Activated CD8-positive, alpha-beta T cell treated with anti-CD3 and anti-CD28 coated beads for 36 hours (primary cell): Measurements from ENCODE around the gene USP20. TPM values are rescaled to one million over a fixed set of nuclear protein-coding genes. Genes with fewer than 3 reads are reported as not detected.

Source experiments
- ATAC-seq: fragments of 200-7000 bp; cut with Tn5 transposase; one replicate; pipeline ENCODE4 v1.10.0; 2021; ENCODE audit warnings: mild to moderate bottlenecking, moderate library complexity
- CTCF ChIA-PET: fragments of 350-600 bp; sonication (Branson Sonifier 250); formaldehyde crosslinking; loops from one replicate; lab custom pipeline; 2021; ENCODE audit warnings: antibody characterized with exemption; lab: Charles Lee
- POLR2A ChIA-PET: fragments of 350-600 bp; sonication (Branson Sonifier 250); formaldehyde crosslinking; loops from one replicate; lab custom pipeline; 2021; ENCODE audit warnings: antibody characterized with exemption; lab: Charles Lee
- DNase-seq: peaks from one replicate; pipeline ENCODE4 v3.0.0-alpha.2; 2020
- H3K27ac Mint-ChIP-seq: one replicate; pipeline ENCODE4 v1.8.0; 2021; ENCODE audit warnings: mild to moderate bottlenecking, mixed read lengths
- H3K27me3 Mint-ChIP-seq: one replicate; pipeline ENCODE4 v1.8.0; 2021; ENCODE audit warnings: mixed read lengths
- H3K36me3 Mint-ChIP-seq: one replicate; pipeline ENCODE4 v1.8.0; 2021; ENCODE audit warnings: low read depth, mixed read lengths
- H3K4me1 Mint-ChIP-seq: one replicate; pipeline ENCODE4 v1.8.0; 2021; ENCODE audit warnings: low read depth, mixed read lengths
- H3K4me3 Mint-ChIP-seq: one replicate; pipeline ENCODE4 v1.8.0; 2021; ENCODE audit warnings: mild to moderate bottlenecking, moderate library complexity, mixed read lengths
- H3K9me3 Mint-ChIP-seq: one replicate; pipeline ENCODE4 v1.8.0; 2021; ENCODE audit warnings: mixed read lengths
- CTCF ChIP-seq: fragments of 200-600 bp; IDR thresholded peaks from one replicate; pipeline ENCODE4 v1.8.0; 2022; ENCODE audit warnings: antibody characterized with exemption, mild to moderate bottlenecking
- intact Hi-C: fragments of 100-400 bp; cut with micrococcal nuclease; formaldehyde crosslinking; loops from one replicate; pipeline ENCODE4 v1.10.0; 2022
- total RNA-seq, 2 experiments: library from RNA; stranded (reverse); gene quantifications; one replicate each; pipeline ENCODE4 v1.2.3, GENCODE V29; 2021

USP20 gene
- total RNA-seq, 2 experiments from 2014 or later = 55.3 to 55.9 TPM

- peaks cover 6% of the 10 kb centered on the region for H3K4me1 Mint-ChIP-seq
- intact Hi-C loops = no loop called here
- H3K4me3 Mint-ChIP-seq = no peak overlapping the region
- ChIA-PET CTCF (interaction anchor here (2.2 kb wide), 1 partner anchor 8 kb away, joined by 6 read pairs; no protein-coding TSS in a partner anchor), POLR2A (no interaction called here)
- no peak overlapping the region for H3K27ac Mint-ChIP-seq
- DNase-seq (no peak), ATAC-seq (no peak)
- no peaks in the 10 kb centered on the region for H3K9me3 Mint-ChIP-seq
- H3K36me3 Mint-ChIP-seq = peaks cover 2% of the 10 kb centered on the region
- H3K27me3 Mint-ChIP-seq = no peaks in the 10 kb centered on the region
- TF ChIP-seq CTCF = no peak
These were observed 36.3 kb upstream of the USP20 start for GRCh38 chr9:129798973-129799372.

- ChIA-PET CTCF (interaction anchor here (1.0 to 1.4 kb wide), 2 partner anchors 11 to 74 kb away, joined by 4 to 5 read pairs; no protein-coding TSS in a partner anchor), POLR2A (interaction anchor here (0.6 kb wide), 1 partner anchor 121 kb away, joined by 3 read pairs; no protein-coding TSS in a partner anchor)
- H3K27ac Mint-ChIP-seq = peak overlapping the region; percentile 3
- peaks cover 16% of the 10 kb centered on the region for H3K36me3 Mint-ChIP-seq
- DNase-seq (no peak), ATAC-seq (no peak)
- intact Hi-C loops = no loop called here
- no peaks in the 10 kb centered on the region for H3K9me3 Mint-ChIP-seq
- no peaks in the 10 kb centered on the region for H3K27me3 Mint-ChIP-seq
- TF ChIP-seq CTCF = no peak
- H3K4me3 Mint-ChIP-seq = peak overlapping the region; percentile 41
- peaks cover 22% of the 10 kb centered on the region for H3K4me1 Mint-ChIP-seq
These were observed 33.8 kb upstream of the USP20 start for GRCh38 chr9:129801504-129801903.

DNA sequence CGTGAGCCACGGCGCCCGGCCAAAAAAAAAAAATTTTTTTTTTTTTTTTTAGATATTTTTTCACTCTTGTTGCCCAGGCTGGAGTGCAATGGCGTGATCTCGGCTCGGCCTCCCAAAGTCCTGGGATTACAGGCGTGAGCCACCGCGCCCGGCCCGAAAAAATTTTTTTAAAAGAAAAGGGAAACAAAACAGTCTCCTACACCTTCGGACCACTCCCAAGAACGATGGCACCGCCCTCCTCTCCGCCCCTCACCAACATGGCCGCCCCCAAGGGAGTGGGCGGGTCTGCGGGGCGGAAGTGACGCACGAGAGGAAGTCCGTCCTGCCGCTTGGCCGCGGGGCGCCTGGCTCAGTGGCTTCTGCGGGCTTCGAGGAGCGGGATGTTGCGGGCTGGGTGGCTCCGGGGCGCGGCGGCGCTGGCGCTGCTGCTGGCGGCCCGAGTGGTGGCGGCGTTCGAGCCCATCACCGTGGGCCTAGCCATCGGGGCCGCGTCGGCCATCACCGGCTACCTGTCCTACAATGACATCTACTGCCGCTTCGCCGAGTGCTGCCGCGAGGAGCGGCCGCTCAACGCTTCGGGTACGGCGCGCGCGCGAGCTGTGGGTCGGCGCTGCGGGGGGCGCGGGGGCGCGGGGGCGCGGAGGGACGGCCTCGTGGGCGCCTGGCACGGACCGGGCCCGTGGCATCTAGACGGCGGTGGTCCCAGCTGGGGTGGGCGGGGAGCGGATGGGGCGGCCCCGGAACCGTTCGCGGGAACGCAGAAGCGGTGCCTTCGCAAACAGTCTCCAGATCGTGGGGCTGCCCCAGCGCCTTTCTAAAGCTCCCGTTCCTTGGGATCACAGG lies 32.2 kb upstream of the USP20 start, which contains the start of gene TOR1B:
TSS of gene TOR1B (plus strand) at position 352 of the 843 bp plus-strand sequence. CDS start at position 381, 29 bp downstream.
- H3K4me3 Mint-ChIP-seq = peak within 1 kb of the TSS; percentile 83
- ATAC-seq (peak; percentile 94), DNase-seq (peak; percentile 96)
- POLR2A ChIA-PET = interaction anchor here (0.8 to 1.9 kb wide), 8 partner anchors 9 to 65 kb away, joined by 3 to 9 read pairs (median 5); partner anchors contain the start of gene TOR1A
- H3K4me1 Mint-ChIP-seq = peaks cover 24% of the 10 kb centered on the region
- CTCF ChIA-PET = interaction anchor here (1.0 to 1.5 kb wide), 2 partner anchors 12 to 76 kb away, joined by 5 to 6 read pairs; no protein-coding TSS in a partner anchor
- peak within 1 kb of the TSS; percentile 91 for H3K27ac Mint-ChIP-seq
- peaks cover 23% of the 10 kb centered on the region for H3K36me3 Mint-ChIP-seq
- intact Hi-C loops = no loop called here
- TF ChIP-seq CTCF = no peak
- H3K27me3 Mint-ChIP-seq = no peaks in the 10 kb centered on the region
- no peaks in the 10 kb centered on the region for H3K9me3 Mint-ChIP-seq

GRCh38 chr9:129803676-129804060 lies 31.6 kb upstream of the USP20 start:
- DNase-seq (no peak), ATAC-seq (no peak)
- Mint-ChIP-seq H3K27me3 (no peaks in the 10 kb centered on the region), H3K4me3 (peak overlapping the region; percentile 83), H3K27ac (peak overlapping the region; percentile 72), H3K9me3 (no peaks in the 10 kb centered on the region), H3K36me3 (peaks cover 25% of the 10 kb centered on the region), H3K4me1 (peaks cover 24% of the 10 kb centered on the region)
- no peak for TF ChIP-seq CTCF
- ChIA-PET POLR2A (interaction anchor here (0.8 to 1.9 kb wide), 9 partner anchors 8 to 64 kb away, joined by 3 to 9 read pairs (median 5); partner anchors contain the start of gene TOR1A), CTCF (interaction anchor here (1.0 to 1.5 kb wide), 2 partner anchors 13 to 77 kb away, joined by 5 to 6 read pairs; no protein-coding TSS in a partner anchor)
- intact Hi-C loops = no loop called here
